NB4 (cell line): ENCODE data around the gene RABGEF1.

Experiments used
- MAX ChIP-seq: IDR thresholded peaks from 2 replicates; pipeline ENCODE4 v1.6.1; 2011; ENCODE audit warnings: low read depth, low read length
- POLR2A ChIP-seq: IDR thresholded peaks from 2 replicates; pipeline ENCODE4 v1.6.1; 2011; ENCODE audit warnings: mild to moderate bottlenecking; ENCODE audit not compliant: insufficient read length; ENCODE audit errors: extremely low read depth
- TF ChIP-seq, protein P1 (sequence below): IDR thresholded peaks from one replicate; pipeline ENCODE4 v1.5.1; 2012; ENCODE audit warnings: low read depth, low read length

DNA sequence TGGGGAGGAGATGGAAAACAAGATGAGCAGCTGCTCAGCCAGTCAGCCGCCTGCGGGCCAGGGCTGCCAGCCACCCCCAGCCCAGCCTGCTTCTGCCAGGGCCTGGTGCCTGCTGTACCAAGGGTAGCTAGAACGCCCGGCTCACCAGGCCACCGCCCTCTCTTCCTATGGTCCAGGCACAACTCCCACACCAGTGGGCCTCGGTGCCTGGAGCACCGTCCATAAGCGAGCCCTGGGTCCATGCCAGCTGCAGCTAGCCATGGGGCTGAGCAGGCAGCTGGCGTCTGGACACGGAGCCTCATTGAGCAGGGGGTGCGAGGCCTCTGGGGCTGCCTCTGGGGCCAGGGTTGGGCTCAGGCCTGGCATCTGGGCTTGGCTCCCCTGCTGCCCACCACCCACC is 8.5 kb upstream of the RABGEF1 start:
- TF ChIP-seq, protein P1, sequence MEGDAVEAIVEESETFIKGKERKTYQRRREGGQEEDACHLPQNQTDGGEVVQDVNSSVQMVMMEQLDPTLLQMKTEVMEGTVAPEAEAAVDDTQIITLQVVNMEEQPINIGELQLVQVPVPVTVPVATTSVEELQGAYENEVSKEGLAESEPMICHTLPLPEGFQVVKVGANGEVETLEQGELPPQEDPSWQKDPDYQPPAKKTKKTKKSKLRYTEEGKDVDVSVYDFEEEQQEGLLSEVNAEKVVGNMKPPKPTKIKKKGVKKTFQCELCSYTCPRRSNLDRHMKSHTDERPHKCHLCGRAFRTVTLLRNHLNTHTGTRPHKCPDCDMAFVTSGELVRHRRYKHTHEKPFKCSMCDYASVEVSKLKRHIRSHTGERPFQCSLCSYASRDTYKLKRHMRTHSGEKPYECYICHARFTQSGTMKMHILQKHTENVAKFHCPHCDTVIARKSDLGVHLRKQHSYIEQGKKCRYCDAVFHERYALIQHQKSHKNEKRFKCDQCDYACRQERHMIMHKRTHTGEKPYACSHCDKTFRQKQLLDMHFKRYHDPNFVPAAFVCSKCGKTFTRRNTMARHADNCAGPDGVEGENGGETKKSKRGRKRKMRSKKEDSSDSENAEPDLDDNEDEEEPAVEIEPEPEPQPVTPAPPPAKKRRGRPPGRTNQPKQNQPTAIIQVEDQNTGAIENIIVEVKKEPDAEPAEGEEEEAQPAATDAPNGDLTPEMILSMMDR, result no peak
- TF ChIP-seq POLR2A, result no peak
- TF ChIP-seq MAX, result no peak
